GM06990 (cell line): Measurements from ENCODE around the gene EGF.
A peak's percentile ranks its signal among the peaks of the same experiment; 100 is the strongest.
"Not testable (repeated sequence)": the region's sequence is repeated elsewhere in the genome, so short reads cannot be mapped to it uniquely, and the experiment has no call there.

Experiments used
- DNase-seq: peaks from one replicate; pipeline ENCODE4 v3.0.0-alpha.2; 2011; ENCODE audit not compliant: insufficient read length; ENCODE audit errors: extremely low read depth
- H3K27me3 ChIP-seq: replicated peaks from 2 replicates; pipeline ENCODE4 v1.6.0; 2011; ENCODE audit warnings: low read length; ENCODE audit not compliant: control insufficient read depth, insufficient read depth
- H3K36me3 ChIP-seq: 2 replicates; pipeline ENCODE4 v1.5.1; 2011; ENCODE audit warnings: low read length; ENCODE audit not compliant: control insufficient read depth, insufficient read depth
- H3K4me3 ChIP-seq: replicated peaks from 2 replicates; pipeline ENCODE4 v1.5.1; 2011; ENCODE audit warnings: low read depth, mild to moderate bottlenecking, control low read depth, low read length
- CTCF ChIP-seq: IDR thresholded peaks from 2 replicates; pipeline ENCODE4 v1.5.1; 2011; ENCODE audit warnings: low read length, control low read depth, mild to moderate bottlenecking, inconsistent platforms; ENCODE audit not compliant: insufficient read depth, poor library complexity, severe bottlenecking

Gene EGF

GRCh38 chr4:109873791-109874514 lies 38.7 kb upstream of the EGF start:
- H3K36me3 ChIP-seq = no peaks in the 10 kb centered on the region
- no peak overlapping the region for H3K4me3 ChIP-seq
- peak; percentile 23 for TF ChIP-seq CTCF
- H3K27me3 ChIP-seq = no peaks in the 10 kb centered on the region
- DNase-seq = no peak

GRCh38 chr4:109875106-109875505 lies 37.6 kb upstream of the EGF start:
- Histone ChIP-seq H3K4me3 (no peak overlapping the region), H3K27me3 (peaks cover 2% of the 10 kb centered on the region; the same call in 1 of the 2 replicates), H3K36me3 (no peaks in the 10 kb centered on the region)
- TF ChIP-seq CTCF = no peak
- DNase-seq = no peak

- not testable (repeated sequence) for DNase-seq, H3K4me3 ChIP-seq, H3K27me3 ChIP-seq, H3K36me3 ChIP-seq
- TF ChIP-seq CTCF = peak; percentile 5
Measured at GRCh38 chr4:109875553-109875952, 37.1 kb upstream of the EGF start.

- no peak for TF ChIP-seq CTCF
- Histone ChIP-seq H3K27me3 (peaks cover 2% of the 10 kb centered on the region; the same call in 1 of the 2 replicates), H3K36me3 (no peaks in the 10 kb centered on the region), H3K4me3 (no peak overlapping the region)
- DNase-seq = no peak
Measured at GRCh38 chr4:109876634-109877265, 35.9 kb upstream of the EGF start.

GRCh38 chr4:109877400-109877799 lies 35.3 kb upstream of the EGF start:
- no peak for TF ChIP-seq CTCF
- peak; percentile 43 for DNase-seq
- no peaks in the 10 kb centered on the region for H3K36me3 ChIP-seq

GRCh38 chr4:109878355-109878754 lies 34.3 kb upstream of the EGF start:
- DNase-seq = no peak

More at GRCh38 chr4:109877400-109877799, 35.3 kb upstream of the EGF start:
- Histone ChIP-seq H3K4me3 (no peak overlapping the region), H3K27me3 (peaks cover 2% of the 10 kb centered on the region; the same call in 1 of the 2 replicates)

More at GRCh38 chr4:109878355-109878754, 34.3 kb upstream of the EGF start:
- no peak for TF ChIP-seq CTCF
- H3K36me3 ChIP-seq = no peaks in the 10 kb centered on the region
- peaks cover 2% of the 10 kb centered on the region; the same call in 1 of the 2 replicates for H3K27me3 ChIP-seq
- H3K4me3 ChIP-seq = no peak overlapping the region
